DND-41 (cell line): ENCODE data around the gene ISG20.

Source experiments
- CTCF ChIP-seq: IDR thresholded peaks from 2 replicates; pipeline ENCODE4 v1.5.1; 2012; ENCODE audit warnings: borderline replicate concordance, low read length, moderate library complexity, mild to moderate bottlenecking; ENCODE audit not compliant: poor library complexity, severe bottlenecking; ENCODE audit errors: extremely low read depth
- EZH2 ChIP-seq: IDR thresholded peaks from 3 replicates; pipeline ENCODE4 v1.6.1; 2012; ENCODE audit warnings: borderline replicate concordance, low read depth, mild to moderate bottlenecking, moderate library complexity, low read length, inconsistent platforms; ENCODE audit not compliant: severe bottlenecking

GRCh38 chr15:88644741-88645140 is 5.9 kb downstream of the ISG20 start:
- TF ChIP-seq CTCF (no peak), EZH2 (no peak)
